ENCODE measurements around the gene MYH14.

MYH14 gene

DNA sequence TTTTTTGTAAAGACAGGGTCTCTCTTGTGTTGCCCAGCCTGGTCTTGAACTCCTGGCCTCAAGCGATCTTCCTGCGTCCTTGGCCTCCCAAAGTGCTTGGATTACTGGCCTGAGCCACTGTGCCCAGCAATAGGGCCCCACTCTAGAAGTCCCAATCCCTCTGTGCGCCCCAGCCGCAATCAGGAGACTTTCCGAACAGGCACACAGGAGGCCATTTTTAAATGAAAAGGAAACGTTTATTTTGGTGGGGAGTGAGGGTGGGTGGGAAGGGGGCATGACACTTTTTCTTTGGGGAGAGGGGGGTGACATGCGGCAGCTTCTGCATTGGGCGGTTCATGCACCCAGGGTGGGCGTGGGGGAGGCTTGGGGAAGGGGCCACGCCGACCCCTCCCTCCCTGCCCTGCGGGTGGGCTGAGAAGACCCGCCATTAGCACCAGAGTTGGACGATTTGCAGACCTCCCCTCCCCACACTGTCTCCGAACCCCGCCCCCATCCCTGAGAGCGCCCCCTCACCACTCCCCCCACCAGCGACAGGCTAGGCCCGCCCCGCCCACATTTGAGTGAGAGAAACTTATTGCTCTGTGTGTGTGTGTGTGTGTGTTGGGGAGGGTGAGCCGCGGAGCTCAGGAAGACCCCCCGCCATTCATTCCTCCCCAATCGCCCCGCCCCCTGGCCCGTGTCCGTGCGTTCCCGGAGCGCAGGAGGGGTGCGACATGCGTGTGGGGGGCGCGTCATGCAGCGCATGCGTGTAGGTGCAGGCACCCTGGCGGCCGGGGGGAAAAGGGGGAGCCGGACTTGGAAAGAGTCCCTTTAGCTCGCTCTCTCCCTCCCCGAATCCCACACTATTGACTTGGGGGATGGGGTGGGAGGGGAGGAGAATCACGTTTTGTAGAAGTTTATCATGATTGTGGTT lies 108.6 kb downstream of the MYH14 start:
- DNase-seq (ENCODE audit: low read depth) = no peak
- no peak overlapping the region for H3K4me3 ChIP-seq (ENCODE audit: low read depth, low read length)

DNA sequence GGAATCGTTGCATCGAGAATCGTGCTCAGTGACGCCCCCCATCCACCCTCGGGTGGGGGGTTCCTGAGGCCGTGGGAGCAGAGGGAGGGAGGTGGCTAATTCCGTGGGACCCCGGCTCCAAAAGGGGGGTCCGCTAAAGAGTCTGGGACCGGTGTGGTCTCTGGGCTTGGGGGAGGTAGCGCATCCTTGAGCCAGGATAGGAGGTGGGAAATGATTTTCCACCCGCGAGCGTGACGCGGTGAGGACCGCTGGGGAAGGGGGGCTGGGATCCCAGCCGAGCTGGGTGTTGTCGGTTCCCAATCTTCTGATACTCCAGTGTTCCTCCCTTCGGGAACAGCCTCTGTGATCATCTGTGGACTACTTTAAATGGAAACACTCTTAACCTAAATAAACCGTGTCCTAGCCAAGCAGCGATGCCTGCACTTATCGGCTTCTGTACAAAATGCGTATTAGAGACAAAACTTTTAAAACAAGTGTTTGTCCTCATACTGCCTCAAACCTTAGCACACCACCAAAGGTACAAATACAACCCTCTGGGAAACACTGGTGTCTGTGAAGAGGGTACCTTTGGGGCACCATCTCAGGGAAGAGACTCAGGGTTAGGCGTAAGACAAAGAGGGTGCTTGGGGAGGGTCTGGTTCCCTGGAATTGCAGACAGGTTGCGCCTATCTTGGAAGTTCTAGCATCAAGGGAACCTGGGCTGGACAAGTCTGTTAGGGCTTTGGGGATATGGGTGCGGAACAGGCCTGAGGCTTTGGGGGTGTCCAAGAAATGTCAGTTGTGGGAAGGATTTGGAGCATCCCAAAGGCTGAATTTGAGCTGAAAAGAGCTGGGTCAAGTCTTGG lies 109.8 kb downstream of the MYH14 start:
- no peak overlapping the region for H3K4me3 ChIP-seq (ENCODE audit: low read depth, low read length)
- DNase-seq (ENCODE audit: low read depth) = no peak

DNA sequence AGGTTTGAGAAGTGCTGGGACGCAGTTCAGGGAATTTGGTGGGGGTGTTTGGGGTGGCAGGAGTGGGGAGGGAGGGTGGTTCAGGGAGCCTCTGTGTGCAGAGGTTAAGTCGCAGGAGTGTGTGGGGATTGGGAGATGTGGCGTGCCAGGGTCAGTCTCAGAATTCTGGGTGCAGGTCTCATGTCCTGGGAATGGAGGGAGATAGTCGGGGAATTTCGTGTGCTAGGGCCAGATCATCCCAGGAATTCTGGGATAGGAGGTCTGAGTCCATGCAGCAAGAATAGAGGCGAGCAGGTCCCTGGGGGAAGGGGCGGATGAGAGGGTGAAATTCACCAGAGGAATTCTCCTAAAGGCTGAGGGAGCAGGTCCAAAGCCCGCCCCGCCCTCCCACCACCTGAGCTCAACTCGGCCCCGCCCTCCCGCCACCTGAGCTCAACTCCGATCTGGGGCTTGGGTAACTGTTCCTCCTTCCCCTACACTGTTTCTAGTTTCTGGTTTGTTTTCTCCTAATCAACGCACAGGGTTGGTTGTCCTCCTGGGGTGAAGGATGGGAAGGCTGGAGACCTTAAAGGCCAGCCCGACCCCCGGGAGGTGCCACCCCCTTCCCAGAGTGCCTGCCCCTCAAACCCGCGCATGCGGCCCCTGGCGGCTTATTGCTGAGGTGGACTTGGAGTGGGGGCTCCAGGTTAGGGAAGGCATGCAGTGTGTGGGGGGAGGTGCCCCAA lies 110.6 kb downstream of the MYH14 start:
- H3K4me3 ChIP-seq (ENCODE audit: low read depth, low read length) = no peak overlapping the region
- DNase-seq (ENCODE audit: low read depth) = no peak

DNA sequence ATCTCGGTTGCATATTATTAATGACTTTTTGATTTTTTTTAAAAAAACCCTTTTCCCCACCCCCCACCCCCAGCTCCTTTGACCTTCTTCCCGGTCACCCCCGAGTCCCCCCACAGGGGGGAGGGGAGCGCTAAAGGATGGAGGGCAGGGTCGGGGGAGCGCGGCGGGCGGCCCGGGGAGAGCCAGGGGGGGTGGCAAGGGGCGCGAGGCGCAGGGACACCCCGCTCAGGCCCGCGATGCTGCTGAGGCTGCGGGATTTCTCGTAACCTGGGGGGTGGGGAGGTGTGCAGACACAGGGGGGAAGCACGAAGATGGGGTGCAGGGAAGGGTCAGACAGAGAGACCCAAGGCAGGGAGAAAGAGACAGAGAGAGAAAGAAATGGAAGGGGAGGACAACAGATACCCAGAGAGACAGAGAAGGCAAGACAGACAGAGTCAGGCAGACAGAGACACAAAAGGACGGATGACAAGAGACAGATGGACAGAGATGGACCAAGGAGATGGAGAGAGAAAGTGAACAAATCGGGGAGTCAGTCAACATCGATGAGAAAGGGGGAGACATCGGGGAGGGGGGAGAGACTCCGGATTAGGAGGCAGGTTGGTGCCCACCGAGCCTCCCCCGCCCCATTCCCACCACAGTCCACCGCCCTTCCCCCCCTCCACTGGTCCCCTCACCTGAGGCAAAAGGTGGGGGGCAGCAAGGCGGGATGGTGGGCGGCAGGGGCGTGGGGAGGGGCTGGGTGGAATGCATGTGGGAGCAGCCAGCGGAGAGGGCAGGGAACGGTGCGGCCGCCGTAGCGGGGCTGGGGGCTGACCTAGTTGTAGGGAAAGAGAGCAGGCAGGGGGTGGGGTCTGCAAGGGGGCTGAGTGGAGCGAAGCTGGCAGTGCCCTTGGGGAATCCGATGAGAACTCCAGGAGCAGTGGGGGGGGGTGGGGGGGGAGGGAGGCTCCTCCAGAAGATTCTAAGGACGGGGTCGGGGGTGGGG lies 111.6 kb downstream of the MYH14 start:
- no peak overlapping the region for H3K4me3 ChIP-seq (ENCODE audit: low read depth, low read length)
- DNase-seq (ENCODE audit: low read depth) = no peak

DNA sequence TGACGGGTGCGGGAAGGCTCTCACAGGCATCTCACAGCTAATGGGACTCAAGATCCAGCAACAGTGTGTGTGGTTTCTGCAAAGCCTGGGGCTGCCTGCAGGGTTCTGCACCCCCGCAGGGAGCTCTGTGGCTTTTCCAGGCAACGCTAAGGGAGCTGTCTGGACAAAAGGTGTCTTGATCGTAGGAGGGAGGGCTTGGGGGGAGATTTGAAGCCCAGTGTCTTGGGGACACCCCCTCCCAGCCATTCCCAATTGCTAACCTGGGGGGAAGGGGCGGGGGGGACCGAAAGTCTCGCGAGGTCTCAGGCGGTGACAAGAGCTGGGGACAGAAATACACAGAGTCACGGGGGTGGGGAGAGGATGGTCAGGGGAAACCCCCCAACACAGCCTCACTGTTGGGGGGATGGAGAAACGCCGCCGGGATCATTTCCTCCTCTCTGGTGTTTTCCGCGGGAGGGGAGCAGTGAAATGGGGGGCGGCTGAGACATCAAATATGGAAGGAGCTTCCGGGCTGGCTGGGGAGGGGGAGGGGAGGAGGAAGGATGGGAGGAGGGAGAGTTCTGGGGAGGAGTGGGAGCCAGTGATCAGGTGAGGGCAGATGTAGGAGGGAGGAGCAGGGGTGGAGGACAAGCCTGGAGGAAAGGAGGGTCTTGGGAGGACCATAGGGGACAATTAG lies 112.5 kb downstream of the MYH14 start:
- no peak for DNase-seq (ENCODE audit: low read depth)
- peak overlapping the region; percentile 25 for H3K4me3 ChIP-seq (ENCODE audit: low read depth, low read length)

DNA sequence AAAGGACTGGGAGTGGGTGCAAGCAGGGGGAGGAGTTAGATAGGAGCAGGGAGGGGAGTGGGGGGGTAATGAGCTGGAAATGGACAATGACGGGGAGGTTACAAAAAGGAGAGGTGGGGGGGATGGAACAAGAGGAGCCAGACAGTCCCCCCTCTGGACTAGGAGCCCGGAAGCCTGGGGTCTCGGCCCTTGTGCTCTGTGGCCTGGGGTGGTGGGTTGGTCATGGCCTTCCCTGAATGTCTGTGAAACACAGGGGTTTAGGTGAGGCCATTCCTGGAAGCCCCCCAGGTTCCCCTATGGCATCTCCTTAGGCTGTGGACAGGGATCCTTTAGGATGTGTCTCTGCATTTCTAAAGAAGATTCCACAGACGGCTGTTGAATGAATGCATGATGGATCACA lies 113.7 kb downstream of the MYH14 start:
- no peak overlapping the region for H3K4me3 ChIP-seq (ENCODE audit: low read depth, low read length)
- DNase-seq (ENCODE audit: low read depth) = no peak

DNA sequence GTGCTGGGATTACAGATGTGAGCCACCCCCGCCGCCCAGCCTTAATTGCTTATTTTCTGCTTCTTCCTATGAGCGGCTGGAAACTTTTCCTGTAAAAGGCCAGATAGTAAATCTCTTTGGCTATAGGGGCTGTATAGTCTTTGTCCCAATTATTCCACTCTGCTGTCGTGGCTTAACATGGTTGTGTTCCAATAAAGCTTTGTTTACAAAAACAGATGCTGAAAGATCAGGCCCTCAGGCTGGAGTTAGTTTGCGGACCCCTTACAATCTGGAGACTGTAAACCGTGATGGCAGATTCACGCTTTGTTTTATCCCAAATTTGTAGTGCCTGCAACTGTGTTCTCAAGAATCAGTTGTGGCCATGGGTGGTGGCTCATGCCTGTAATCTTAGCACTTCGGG lies 115.0 kb downstream of the MYH14 start:
- H3K4me3 ChIP-seq (ENCODE audit: low read depth, low read length) = no peak overlapping the region
- no peak for DNase-seq (ENCODE audit: low read depth)

DNA sequence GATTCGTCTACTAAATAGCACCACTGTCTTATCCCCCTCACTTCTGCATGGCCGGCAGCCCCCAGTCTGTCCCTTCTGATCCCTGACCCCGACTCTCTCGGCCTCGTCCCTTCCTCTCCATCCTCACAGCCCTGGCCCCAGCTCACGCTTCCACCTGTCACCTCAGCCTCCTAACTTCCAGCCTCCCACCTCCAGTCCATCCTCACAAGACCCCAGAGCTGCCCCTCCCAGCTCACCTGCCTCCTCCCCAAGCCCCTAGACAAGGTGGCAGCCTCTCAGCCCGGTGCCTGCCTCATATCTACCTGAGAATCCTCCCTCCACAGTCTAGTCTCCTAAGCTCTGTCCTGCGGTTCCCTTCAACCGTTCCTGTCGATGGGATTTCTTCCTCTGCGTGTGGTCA lies 115.7 kb downstream of the MYH14 start:
- no peak for DNase-seq (ENCODE audit: low read depth)
- H3K4me3 ChIP-seq (ENCODE audit: low read depth, low read length) = no peak overlapping the region

DNA sequence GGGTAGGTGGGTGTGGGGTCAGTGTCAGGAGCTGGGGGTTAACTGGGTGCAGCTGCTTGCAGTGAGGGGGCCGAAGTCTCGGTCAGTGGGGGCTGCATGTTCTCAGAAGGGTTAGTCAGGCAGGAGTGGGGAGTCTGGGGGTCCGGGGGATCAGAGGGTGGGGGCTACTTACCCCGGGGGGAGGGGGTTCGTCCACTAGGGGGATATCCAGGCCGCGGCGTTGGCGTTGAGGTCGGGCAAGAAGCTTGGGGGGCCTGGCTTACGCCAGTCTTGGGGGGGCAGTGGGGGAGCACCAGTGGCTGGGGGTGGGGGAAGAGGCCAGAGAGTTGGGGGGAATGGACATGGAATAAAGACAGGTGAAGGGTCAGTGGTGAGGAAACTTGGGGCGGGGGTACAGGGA lies 116.6 kb downstream of the MYH14 start:
- no peak overlapping the region for H3K4me3 ChIP-seq (ENCODE audit: low read depth, low read length)
- no peak for DNase-seq (ENCODE audit: low read depth)

DNA sequence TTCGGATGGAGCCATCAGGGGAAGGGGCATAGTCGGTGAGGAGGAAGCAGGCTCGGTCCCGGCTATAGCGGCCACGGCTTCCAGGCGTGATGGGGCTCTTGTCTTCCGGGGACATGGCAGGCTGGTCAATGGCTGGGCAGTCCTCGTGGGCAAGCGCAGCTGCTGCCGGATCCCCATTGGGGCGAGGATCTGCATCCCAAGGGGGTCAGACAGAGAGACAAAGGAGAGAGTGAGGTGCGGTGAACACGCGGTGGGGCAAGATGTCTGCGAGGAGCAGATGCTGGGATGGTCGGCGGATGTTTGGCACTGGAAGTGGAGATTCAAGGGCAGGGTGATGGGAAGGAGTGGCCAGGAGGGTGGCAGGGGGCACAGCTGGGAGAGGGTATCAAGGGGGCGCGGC lies 117.2 kb downstream of the MYH14 start:
- no peak overlapping the region for H3K4me3 ChIP-seq (ENCODE audit: low read depth, low read length)
- no peak for DNase-seq (ENCODE audit: low read depth)

DNA sequence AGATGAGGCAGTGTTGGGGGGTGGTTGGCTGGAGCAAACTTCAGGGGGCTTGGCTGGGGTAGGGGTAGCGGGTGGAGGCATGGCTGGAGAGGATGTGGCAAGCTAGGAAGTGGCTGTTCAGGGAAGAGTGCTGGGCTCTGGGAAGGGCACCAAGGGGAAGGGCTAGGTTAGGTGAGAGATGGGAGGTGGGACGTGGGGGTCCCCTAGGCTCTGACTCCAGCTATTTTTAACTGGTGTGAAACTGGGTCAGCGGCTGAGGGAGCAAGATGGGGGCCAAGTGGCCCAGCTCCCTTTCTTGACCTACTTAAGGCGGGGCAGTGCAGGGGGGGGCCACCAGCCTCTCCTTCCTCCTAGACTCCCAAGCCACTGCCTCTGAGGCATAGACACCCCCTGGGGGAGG lies 118.4 kb downstream of the MYH14 start:
- DNase-seq (ENCODE audit: low read depth) = no peak
- no peak overlapping the region for H3K4me3 ChIP-seq (ENCODE audit: low read depth, low read length)

DNA sequence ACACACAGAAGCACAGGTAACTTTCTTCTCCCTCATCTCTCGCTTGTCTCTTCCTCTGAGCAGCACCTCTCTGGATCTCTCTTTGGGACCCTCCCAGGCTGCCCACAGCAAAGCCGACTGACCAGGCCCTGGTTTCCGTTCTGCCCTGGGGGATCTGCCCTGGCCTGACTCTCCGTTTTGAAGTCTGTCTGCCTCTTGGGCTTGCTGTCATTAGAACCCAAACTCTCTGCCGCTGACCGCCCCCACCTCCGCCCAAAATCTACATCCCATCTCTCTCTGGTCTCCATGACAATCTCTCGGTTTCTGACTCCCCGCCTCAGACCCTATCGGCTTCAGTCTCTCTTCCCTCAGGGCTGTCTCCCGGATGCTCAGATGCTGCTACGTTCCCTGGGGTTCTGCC lies 118.8 kb downstream of the MYH14 start:
- H3K4me3 ChIP-seq (ENCODE audit: low read depth, low read length) = no peak overlapping the region
- no peak for DNase-seq (ENCODE audit: low read depth)

DNA sequence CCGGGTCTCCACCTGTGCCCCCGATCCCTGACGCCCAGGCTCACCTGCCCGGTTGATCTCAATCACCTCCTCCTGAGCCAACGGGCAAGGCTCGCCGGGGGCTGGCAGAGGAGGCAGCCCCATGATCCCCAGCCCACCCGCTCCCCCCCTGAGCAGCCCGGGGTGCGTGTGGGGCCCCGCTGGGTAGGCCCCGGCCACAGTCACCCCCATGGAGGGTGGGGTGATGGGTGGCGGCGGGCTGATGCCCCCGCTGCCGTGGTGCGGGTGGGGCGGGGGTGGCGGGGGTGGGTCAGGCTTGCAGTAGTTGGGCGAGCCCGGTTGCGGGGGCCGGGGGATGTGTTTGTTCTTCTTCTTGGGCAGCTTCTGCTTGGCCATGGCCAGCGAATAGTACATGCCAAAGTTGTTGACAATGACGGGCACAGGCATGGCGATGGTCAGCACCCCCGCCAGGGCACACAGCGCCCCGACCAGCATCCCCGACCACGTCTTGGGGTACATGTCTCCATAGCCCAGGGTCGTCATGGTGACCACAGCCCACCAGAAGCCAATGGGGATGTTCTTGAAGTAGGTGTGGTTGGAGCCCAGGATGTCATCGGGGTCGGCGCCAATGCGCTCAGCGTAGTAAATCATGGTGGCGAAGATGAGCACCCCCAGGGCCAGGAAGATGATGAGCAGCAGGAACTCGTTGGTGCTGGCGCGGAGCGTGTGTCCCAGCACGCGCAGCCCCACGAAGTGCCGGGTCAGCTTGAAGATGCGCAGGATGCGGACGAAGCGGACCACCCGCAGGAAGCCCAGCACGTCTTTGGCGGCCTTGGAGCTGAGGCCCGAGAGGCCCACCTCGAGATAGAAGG lies 119.7 kb downstream of the MYH14 start:
- DNase-seq (ENCODE audit: low read depth) = no peak
- H3K4me3 ChIP-seq (ENCODE audit: low read depth, low read length) = no peak overlapping the region

DNA sequence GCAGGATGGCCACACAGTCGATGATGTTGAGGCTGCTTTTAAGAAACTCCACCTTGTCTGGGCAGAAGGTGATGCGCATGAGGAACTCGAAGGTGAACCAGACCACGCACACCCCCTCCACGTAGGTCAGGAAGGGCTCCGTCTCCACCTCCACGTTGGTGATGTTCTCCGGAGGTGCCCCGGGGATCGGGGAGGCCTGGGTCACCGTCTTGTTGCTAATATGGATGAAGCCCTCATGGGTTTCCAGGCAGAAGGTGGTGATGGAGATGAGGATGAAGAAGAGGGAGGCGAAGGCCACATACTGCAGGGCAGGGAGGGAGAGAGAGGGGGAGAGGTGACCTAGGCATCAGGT lies 120.3 kb downstream of the MYH14 start:
- H3K4me3 ChIP-seq (ENCODE audit: low read depth, low read length) = no peak overlapping the region
- no peak for DNase-seq (ENCODE audit: low read depth)

DNA sequence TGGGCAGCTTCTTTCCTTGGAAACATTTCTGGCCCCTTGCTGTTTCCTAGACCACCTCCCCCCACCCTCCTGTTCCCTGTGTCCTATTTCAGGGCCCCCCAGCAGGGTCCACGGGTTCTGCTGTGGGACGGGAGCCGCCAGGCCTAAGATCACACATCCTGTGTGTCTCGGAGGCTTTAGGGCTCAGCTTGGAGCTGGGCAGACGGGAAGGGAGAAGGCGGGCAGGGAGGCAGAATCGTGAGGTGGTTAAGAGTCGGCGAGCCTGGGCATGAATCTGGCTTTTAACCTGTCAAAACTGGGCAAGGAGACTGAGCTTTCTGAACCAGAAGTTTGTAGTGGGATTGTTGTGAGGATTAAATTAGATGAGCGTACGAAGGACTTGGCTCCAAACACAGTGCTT lies 120.9 kb downstream of the MYH14 start:
- H3K4me3 ChIP-seq (ENCODE audit: low read depth, low read length) = no peak overlapping the region
- DNase-seq (ENCODE audit: low read depth) = no peak

DNA sequence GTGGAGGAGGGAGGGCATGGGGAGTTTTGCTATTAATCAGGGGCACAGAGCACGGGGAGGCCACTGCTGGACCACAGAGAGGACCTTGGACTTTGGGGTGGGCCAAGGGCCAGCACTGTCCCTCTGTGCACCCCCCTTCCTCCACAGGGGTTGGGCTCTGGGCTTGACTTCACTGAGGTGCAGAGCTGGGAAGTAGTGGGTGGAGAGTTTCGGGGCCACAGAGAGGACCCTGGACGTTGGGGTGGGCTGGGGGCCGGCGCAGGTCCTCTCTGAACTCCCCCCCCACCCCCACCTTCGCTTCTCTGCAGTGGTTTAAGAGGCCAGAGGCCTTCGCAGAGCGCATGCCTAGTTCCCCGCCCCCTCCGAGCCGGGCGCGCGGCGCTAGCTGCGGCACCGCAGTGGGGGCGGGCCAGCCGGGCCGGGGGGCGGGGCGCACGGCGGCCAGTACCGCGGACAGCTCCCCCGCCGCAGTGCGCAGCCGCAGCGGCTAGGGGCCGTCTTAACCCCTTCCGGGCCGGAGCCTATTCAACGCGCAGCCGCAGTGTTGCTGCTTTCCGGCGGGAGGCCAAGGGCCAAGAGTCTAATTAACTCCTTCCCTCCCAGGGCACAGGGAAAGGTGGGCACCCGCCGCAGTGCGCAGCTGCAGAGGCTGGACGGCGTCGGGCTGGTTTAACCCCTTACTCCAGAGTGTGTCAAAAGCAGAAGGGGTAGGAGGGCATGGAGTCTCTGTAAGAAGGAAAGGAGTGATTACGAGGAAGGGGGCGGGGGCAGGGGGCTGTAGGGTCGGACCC lies 122.1 kb downstream of the MYH14 start:
- no peak for DNase-seq (ENCODE audit: low read depth)
- no peak overlapping the region for H3K4me3 ChIP-seq (ENCODE audit: low read depth, low read length)

DNA sequence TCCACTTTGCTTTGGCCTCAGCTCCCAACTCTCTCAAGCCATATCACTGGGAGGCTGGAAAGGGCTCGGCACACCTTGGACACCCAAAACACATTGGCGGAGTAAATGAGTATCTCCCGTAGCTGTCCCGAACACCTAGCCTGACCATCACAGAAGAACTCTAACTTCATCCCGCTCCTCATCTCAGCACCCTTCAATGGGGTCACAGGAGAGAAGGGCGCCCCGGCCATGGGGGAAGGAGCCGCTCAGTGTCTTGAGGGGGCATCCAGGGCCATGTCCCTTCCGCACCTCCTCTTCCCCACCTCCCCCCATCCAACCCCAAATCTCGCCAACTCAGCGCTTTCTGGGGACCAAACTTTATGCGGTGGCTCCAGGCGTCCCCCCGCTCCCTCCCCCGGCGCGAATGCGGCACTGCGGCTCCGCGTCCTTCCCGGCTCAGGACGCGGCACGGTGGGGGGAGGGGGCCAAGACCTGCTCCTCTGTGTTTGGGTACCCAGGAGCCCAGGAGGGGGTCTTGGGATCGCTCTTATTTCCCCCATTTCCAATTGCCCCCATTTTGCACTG lies 122.8 kb downstream of the MYH14 start:
- no peak for DNase-seq (ENCODE audit: low read depth)
- no peak overlapping the region for H3K4me3 ChIP-seq (ENCODE audit: low read depth, low read length)

Data from skeletal muscle cell (primary cell).